CD4-positive, CD25-positive, alpha-beta regulatory T cell (primary cell): Measurements from ENCODE around the gene RUSF1. TPM values are rescaled to one million over a fixed set of nuclear protein-coding genes. Genes with fewer than 3 reads are reported as not detected.
A peak's percentile ranks its signal among the peaks of the same experiment; 100 is the strongest.

Experiments
- ATAC-seq, 2 donors: fragments of 150-1000 bp; cut with Tn5 transposase; one replicate each; pipeline ENCODE4 v1.10.0; 2021; ENCODE audit warnings: low read depth in 2 of 2, moderate number of reproducible peaks in 2 of 2, moderate library complexity in 1 of 2
- DNase-seq, 3 donors: peaks; one replicate each; pipeline versions ENCODE4 v3.0.0 to v3.0.0-alpha.2; 2012 to 2022; ENCODE audit warnings: mixed read lengths in 1 of 3
- H3K27ac ChIP-seq: one replicate; pipeline ENCODE4 v1.7.0; 2013; ENCODE audit warnings: mild to moderate bottlenecking, low read length; ENCODE audit not compliant: insufficient read depth, poor library complexity, severe bottlenecking
- H3K27me3 ChIP-seq: one replicate; pipeline ENCODE4 v1.7.0; 2013; ENCODE audit warnings: low read length; ENCODE audit not compliant: control insufficient read depth, insufficient read depth
- H3K36me3 ChIP-seq: one replicate; pipeline ENCODE4 v1.7.0; 2013; ENCODE audit warnings: mild to moderate bottlenecking, low read length, moderate library complexity; ENCODE audit not compliant: control insufficient read depth, insufficient read depth
- H3K4me1 ChIP-seq: 2 replicates; pipeline ENCODE4 v1.7.0; 2013; ENCODE audit warnings: mild to moderate bottlenecking, low read length; ENCODE audit not compliant: insufficient read depth, control insufficient read depth, poor library complexity, severe bottlenecking
- H3K4me3 ChIP-seq: one replicate; pipeline ENCODE4 v1.7.0; 2013; ENCODE audit warnings: low read depth, mild to moderate bottlenecking, low read length, moderate library complexity
- H3K9me3 ChIP-seq, 2 experiments: 1 replicate in 1 of 2; 2 replicates in 1 of 2; pipeline ENCODE4 v1.7.0; 2013; ENCODE audit warnings: low read length in 2 of 2, mild to moderate bottlenecking in 1 of 2, moderate library complexity in 1 of 2; ENCODE audit not compliant: control insufficient read depth in 2 of 2
- H3K27ac Mint-ChIP-seq, 3 donors: one replicate each; pipeline ENCODE4 v1.8.0; 2020 to 2022; ENCODE audit warnings: mild to moderate bottlenecking in 3 of 3, mixed read lengths in 3 of 3, moderate library complexity in 2 of 3
- H3K27me3 Mint-ChIP-seq: one replicate; pipeline ENCODE4 v1.8.0; 2022; ENCODE audit warnings: mild to moderate bottlenecking, mixed read lengths
- H3K36me3 Mint-ChIP-seq: one replicate; pipeline ENCODE4 v1.8.0; 2020; ENCODE audit warnings: mixed read lengths
- H3K4me1 Mint-ChIP-seq, 4 donors: one replicate each; pipeline ENCODE4 v1.8.0; 2020 to 2022; ENCODE audit warnings: mixed read lengths in 4 of 4, mild to moderate bottlenecking in 1 of 4
- H3K4me3 Mint-ChIP-seq, 4 donors: one replicate each; pipeline ENCODE4 v1.8.0; 2020 to 2022; ENCODE audit warnings: mild to moderate bottlenecking in 4 of 4, mixed read lengths in 4 of 4, moderate library complexity in 3 of 4
- H3K9me3 Mint-ChIP-seq, 7 donors: one replicate each; pipeline ENCODE4 v1.8.0; 2020 to 2022; ENCODE audit warnings: mixed read lengths in 7 of 7, mild to moderate bottlenecking in 3 of 7, moderate library complexity in 2 of 7
- polyA plus RNA-seq, 4 donors: library from polyadenylated mRNA; unstranded; fragments of 300-500 nt; fragmentation: Illumina TruSeq; gene quantifications; one replicate each; pipeline ENCODE4 v1.2.3, GENCODE V29; 2021
- total RNA-seq: library from RNA; stranded (reverse); gene quantifications from one replicate; pipeline ENCODE4 v1.2.3, GENCODE V29; 2022

Gene RUSF1
- total and polyA plus RNA-seq, 5 donors from 2014 or later: 17.9 to 44.7 (median 21.6) TPM

GRCh38 chr16:31471875-31472708 is 36.1 kb downstream of the RUSF1 start, which contains the start of gene TGFB1I1:
Gene TGFB1I1 (plus strand): TSS chr16:31472152. CDS start chr16:31472189, 37 bp downstream.
- H3K36me3 ChIP-seq: no peaks in the 10 kb centered on the region
- no peaks in the 10 kb centered on the region for H3K27me3 ChIP-seq
- H3K9me3 ChIP-seq: no peaks in the 10 kb centered on the region
- peaks cover 30% of the 10 kb centered on the region for H3K4me1 ChIP-seq
- peak within 1 kb of the TSS in 1 of 3 donors; percentile 67 for H3K27ac Mint-ChIP-seq
- ATAC-seq (no peak), DNase-seq (no peak)
- H3K4me3 ChIP-seq: no peak within 1 kb of the TSS
- H3K36me3 Mint-ChIP-seq: peaks cover 2% of the 10 kb centered on the region
- peaks cover 0 to 27% (median 11%) of the 10 kb centered on the region in 4 donors for H3K4me1 Mint-ChIP-seq
- H3K27ac ChIP-seq: no peak within 1 kb of the TSS
- peak within 1 kb of the TSS; percentile 72 to 97 (median 82) for H3K4me3 Mint-ChIP-seq
- peaks cover 0 to 3% (median 0%) of the 10 kb centered on the region in 7 donors for H3K9me3 Mint-ChIP-seq
- H3K27me3 Mint-ChIP-seq: peaks cover 9% of the 10 kb centered on the region

GRCh38 chr16:31471241-31471874 is 36.8 kb downstream of the RUSF1 start:
- H3K27me3 ChIP-seq: no peaks in the 10 kb centered on the region
- H3K36me3 ChIP-seq: no peaks in the 10 kb centered on the region
- no peak overlapping the region for H3K27ac ChIP-seq
- Mint-ChIP-seq H3K36me3 (peaks cover 6% of the 10 kb centered on the region), H3K27me3 (peaks cover 9% of the 10 kb centered on the region), H3K27ac (no peak overlapping the region), H3K4me1 (peaks cover 0 to 26% (median 12%) of the 10 kb centered on the region in 4 donors), H3K4me3 (peak overlapping the region in 2 of 4 donors; percentile 61 to 84), H3K9me3 (peaks cover 0 to 3% (median 0%) of the 10 kb centered on the region in 7 donors)
- H3K4me1 ChIP-seq: peaks cover 30% of the 10 kb centered on the region
- ATAC-seq (no peak), DNase-seq (no peak)
- no peak overlapping the region for H3K4me3 ChIP-seq
- no peaks in the 10 kb centered on the region for H3K9me3 ChIP-seq

GRCh38 chr16:31470615-31471014 is 37.6 kb downstream of the RUSF1 start:
- peaks cover 0 to 3% (median 0%) of the 10 kb centered on the region in 7 donors for H3K9me3 Mint-ChIP-seq
- H3K4me3 Mint-ChIP-seq: peak overlapping the region in 1 of 4 donors; percentile 43
- peaks cover 0 to 26% (median 9%) of the 10 kb centered on the region in 4 donors for H3K4me1 Mint-ChIP-seq
- Histone ChIP-seq H3K4me1 (peaks cover 23% of the 10 kb centered on the region), H3K4me3 (no peak overlapping the region), H3K9me3 (no peaks in the 10 kb centered on the region), H3K27me3 (no peaks in the 10 kb centered on the region), H3K36me3 (no peaks in the 10 kb centered on the region), H3K27ac (no peak overlapping the region)
- no peak for ATAC-seq
- H3K27ac Mint-ChIP-seq: no peak overlapping the region
- H3K36me3 Mint-ChIP-seq: peaks cover 7% of the 10 kb centered on the region
- H3K27me3 Mint-ChIP-seq: peaks cover 9% of the 10 kb centered on the region
- no peak for DNase-seq

- peaks cover 20% of the 10 kb centered on the region for H3K36me3 Mint-ChIP-seq
- no peaks in the 10 kb centered on the region for H3K9me3 ChIP-seq
- H3K36me3 ChIP-seq: peaks cover 3% of the 10 kb centered on the region
- H3K4me1 Mint-ChIP-seq: peaks cover 0 to 22% (median 11%) of the 10 kb centered on the region in 4 donors
- DNase-seq: no peak
- peaks cover 0 to 3% (median 0%) of the 10 kb centered on the region in 7 donors for H3K9me3 Mint-ChIP-seq
- no peak overlapping the region for H3K4me3 ChIP-seq
- peaks cover 9% of the 10 kb centered on the region for H3K27me3 Mint-ChIP-seq
- no peak overlapping the region for H3K27ac Mint-ChIP-seq
- no peak for ATAC-seq
- no peak overlapping the region for H3K4me3 Mint-ChIP-seq
- no peaks in the 10 kb centered on the region for H3K27me3 ChIP-seq
- H3K4me1 ChIP-seq: peaks cover 22% of the 10 kb centered on the region
- H3K27ac ChIP-seq: no peak overlapping the region
These were observed 40.3 kb downstream of the RUSF1 start for GRCh38 chr16:31467858-31468257.

GRCh38 chr16:31467151-31467773 is 40.9 kb downstream of the RUSF1 start:
- no peak overlapping the region for H3K4me3 ChIP-seq
- peaks cover 16% of the 10 kb centered on the region for H3K4me1 ChIP-seq
- Mint-ChIP-seq H3K4me3 (no peak overlapping the region), H3K4me1 (peaks cover 0 to 19% (median 8%) of the 10 kb centered on the region in 4 donors), H3K36me3 (peaks cover 20% of the 10 kb centered on the region), H3K27ac (peak overlapping the region in 1 of 3 donors; percentile 15), H3K27me3 (peaks cover 4% of the 10 kb centered on the region), H3K9me3 (peaks cover 0 to 3% (median 0%) of the 10 kb centered on the region in 7 donors)
- peak in 1 of 3 donors; percentile 49 for DNase-seq
- H3K9me3 ChIP-seq: no peaks in the 10 kb centered on the region
- ATAC-seq: peak in 1 of 2 donors; percentile 11
- H3K36me3 ChIP-seq: peaks cover 8% of the 10 kb centered on the region
- no peak overlapping the region for H3K27ac ChIP-seq
- no peaks in the 10 kb centered on the region for H3K27me3 ChIP-seq

GRCh38 chr16:31466381-31466841 is 41.8 kb downstream of the RUSF1 start:
- ATAC-seq (no peak), DNase-seq (no peak)
- Mint-ChIP-seq H3K4me3 (no peak overlapping the region), H3K27ac (no peak overlapping the region), H3K4me1 (peaks cover 0 to 16% (median 8%) of the 10 kb centered on the region in 4 donors), H3K9me3 (peaks cover 0 to 3% (median 0%) of the 10 kb centered on the region in 7 donors), H3K36me3 (peaks cover 20% of the 10 kb centered on the region), H3K27me3 (peaks cover 4% of the 10 kb centered on the region)
- Histone ChIP-seq H3K9me3 (no peaks in the 10 kb centered on the region), H3K36me3 (peaks cover 8% of the 10 kb centered on the region), H3K27me3 (no peaks in the 10 kb centered on the region), H3K27ac (no peak overlapping the region), H3K4me3 (no peak overlapping the region), H3K4me1 (peaks cover 9% of the 10 kb centered on the region)

- ATAC-seq (no peak), DNase-seq (no peak)
- peaks cover 2 to 18% (median 10%) of the 10 kb centered on the region in 4 donors for H3K4me1 Mint-ChIP-seq
- H3K27me3 Mint-ChIP-seq: no peaks in the 10 kb centered on the region
- no peak overlapping the region for H3K27ac Mint-ChIP-seq
- H3K9me3 Mint-ChIP-seq: peaks cover 0 to 3% (median 0%) of the 10 kb centered on the region in 7 donors
- Histone ChIP-seq H3K9me3 (no peaks in the 10 kb centered on the region), H3K4me3 (no peak overlapping the region), H3K36me3 (peaks cover 8% of the 10 kb centered on the region), H3K27ac (no peak overlapping the region), H3K4me1 (peaks cover 10% of the 10 kb centered on the region), H3K27me3 (no peaks in the 10 kb centered on the region)
- H3K4me3 Mint-ChIP-seq: peak overlapping the region in 1 of 4 donors; percentile 44
- peaks cover 20% of the 10 kb centered on the region for H3K36me3 Mint-ChIP-seq
These were observed 42.3 kb downstream of the RUSF1 start for GRCh38 chr16:31465788-31466370.
